Prostate gland (tissue), 2 donors: ENCODE data around the gene IGSF9.

Source experiments
- CTCF ChIP-seq, 4 experiments: fragments of 200-600 bp in 2 of 4; fragments of 450-650 bp in 2 of 4; sonication (generic) in 2 of 4; IDR thresholded peaks; 1 replicate in 3 of 4; 2 replicates in 1 of 4; pipeline ENCODE4 v1.5.1; 2016 to 2019; ENCODE audit warnings: antibody characterized with exemption in 4 of 4, mild to moderate bottlenecking in 2 of 4, moderate library complexity in 2 of 4
- POLR2AphosphoS5 ChIP-seq: sonication (generic); formaldehyde crosslinking; IDR thresholded peaks from one replicate; pipeline ENCODE4 v1.6.1; 2017; ENCODE audit warnings: antibody characterized with exemption

GRCh38 chr1:159933347-159933746 is 12.1 kb downstream of the IGSF9 start:
- TF ChIP-seq CTCF (IDR thresholded peaks at IDR 0.05) (no peak), POLR2AphosphoS5 (peak; percentile 85)
